Kidney (tissue), 14 donors: Measurements from ENCODE around the gene USP38. TPM values are rescaled to one million over a fixed set of nuclear protein-coding genes. Genes with fewer than 3 reads are reported as not detected.
A peak's percentile ranks its signal among the peaks of the same experiment; 100 is the strongest.

Experiments
- DNase-seq, 5 donors: peaks; one replicate each; pipeline ENCODE4 v3.0.0-alpha.2; 2013 to 2020
- FAIRE-seq: peaks from 2 replicates; lab custom pipeline; 2012; peaks lifted over from hg19 to GRCh38; lab: Jason Lieb, UNC
- H3K27ac ChIP-seq, 2 donors: one replicate each; pipeline ENCODE4 v1.7.0; 2013; ENCODE audit warnings: low read depth in 2 of 2, low read length in 2 of 2, inconsistent platforms in 1 of 2
- H3K27me3 ChIP-seq: one replicate; pipeline ENCODE4 v1.7.1; 2013; ENCODE audit warnings: low read length, inconsistent platforms; ENCODE audit not compliant: control insufficient read depth, insufficient read depth
- H3K36me3 ChIP-seq, 3 donors: one replicate each; pipeline versions ENCODE4 v1.7.0 to v1.7.1; 2013; ENCODE audit warnings: low read length in 3 of 3, control low read depth in 1 of 3, inconsistent platforms in 1 of 3; ENCODE audit not compliant: insufficient read depth in 3 of 3, control insufficient read depth in 2 of 3
- H3K4me1 ChIP-seq, 3 donors: one replicate each; pipeline versions ENCODE4 v1.7.0 to v1.7.1; 2013; ENCODE audit warnings: low read length in 3 of 3, inconsistent platforms in 1 of 3, low read depth in 1 of 3; ENCODE audit not compliant: control insufficient read depth in 2 of 3, insufficient read depth in 2 of 3
- H3K4me3 ChIP-seq, 3 donors: one replicate each; pipeline versions ENCODE4 v1.7.0 to v1.8.1; 2013; ENCODE audit warnings: low read length in 3 of 3, control low read depth in 1 of 3, inconsistent platforms in 1 of 3
- H3K9ac ChIP-seq, 3 donors: one replicate each; pipeline versions ENCODE4 v1.7.0 to v1.7.1; 2013; ENCODE audit warnings: low read length in 3 of 3, control low read depth in 1 of 3, inconsistent platforms in 1 of 3
- H3K9me3 ChIP-seq, 3 donors: one replicate each; pipeline versions ENCODE4 v1.7.0 to v1.7.1; 2013; ENCODE audit warnings: low read length in 3 of 3, control low read depth in 1 of 3, inconsistent platforms in 1 of 3; ENCODE audit not compliant: control insufficient read depth in 2 of 3, insufficient read depth in 1 of 3
- intact Hi-C: fragments of 100-400 bp; cut with DNase I; formaldehyde crosslinking; loops from one replicate; pipeline ENCODE4 v1.11.1; 2022
- polyA plus RNA-seq: library from polyadenylated mRNA; stranded (reverse); fragments of 350-450 nt; fragmentation: Illumina TruSeq; extraction: RNeasy Lipid Tissue Mini Kit (QIAGEN cat#74804); gene quantifications from one replicate; pipeline ENCODE4 v1.2.3, GENCODE V29; 2014; ENCODE audit warnings: low read depth, low replicate concordance; ENCODE audit not compliant: insufficient read depth
- total RNA-seq: library from RNA; stranded (reverse); fragmentation: NEBNext Ultra II Directional; extraction: Animal tissue kit (Norgen Biotek cat#: 25700); gene quantifications from one replicate; pipeline ENCODE4 v1.2.1, GENCODE V29; 2021
- TF ChIP-seq, protein P1 (sequence below): IDR thresholded peaks from 3 replicates; pipeline ENCODE4 v1.5.1; 2012; ENCODE audit warnings: mild to moderate bottlenecking, moderate library complexity, borderline replicate concordance; ENCODE audit not compliant: insufficient read depth; ENCODE audit errors: extremely low read depth
- donor health status: control.
- donor health status: control.
- donor health status: control.
- donor health status: control.
- donor health status: control.
- donor health status: DM: yes; HTN: yes; CAD: no.
- donor health status: Normal renal cell carcinoma (clear cell type).

The USP38 gene
- total and polyA plus RNA-seq, 2 donors from 2014 or later, result 5.2 to 21.9 TPM

DNA sequence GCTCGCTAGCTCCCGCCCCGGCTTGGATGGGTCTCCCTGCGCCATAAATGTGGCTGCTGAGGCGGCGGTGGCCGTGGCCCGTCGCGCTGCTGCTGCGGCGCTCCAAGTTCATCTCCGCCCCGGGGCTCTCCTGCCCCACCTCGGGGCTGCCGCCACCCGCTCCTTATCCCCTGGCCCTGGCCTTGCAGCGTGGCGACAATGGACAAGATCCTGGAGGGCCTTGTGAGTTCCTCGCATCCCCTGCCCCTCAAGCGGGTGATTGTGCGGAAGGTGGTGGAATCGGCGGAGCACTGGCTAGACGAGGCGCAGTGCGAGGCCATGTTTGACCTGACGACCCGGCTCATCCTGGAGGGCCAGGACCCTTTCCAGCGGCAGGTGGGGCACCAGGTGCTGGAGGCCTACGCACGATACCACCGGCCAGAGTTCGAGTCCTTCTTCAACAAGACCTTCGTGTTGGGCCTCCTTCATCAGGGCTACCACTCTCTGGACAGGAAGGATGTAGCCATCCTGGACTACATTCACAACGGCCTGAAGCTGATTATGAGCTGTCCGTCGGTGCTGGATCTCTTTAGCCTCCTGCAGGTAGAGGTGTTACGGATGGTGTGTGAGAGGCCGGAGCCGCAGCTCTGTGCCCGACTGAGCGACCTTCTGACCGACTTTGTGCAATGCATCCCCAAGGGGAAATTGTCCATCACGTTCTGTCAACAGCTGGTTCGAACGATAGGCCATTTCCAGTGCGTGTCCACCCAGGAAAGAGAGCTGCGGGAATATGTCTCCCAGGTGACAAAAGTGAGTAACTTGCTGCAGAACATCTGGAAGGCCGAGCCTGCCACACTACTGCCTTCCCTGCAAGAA lies 763 bp downstream of the USP38 start:
- FAIRE-seq (no peak), DNase-seq (peak in 4 of 5 donors; percentile 38 to 86 (median 60))
- no peaks in the 10 kb centered on the region for H3K27me3 ChIP-seq
- no peaks in the 10 kb centered on the region for H3K9me3 ChIP-seq
- TF ChIP-seq, protein P1, sequence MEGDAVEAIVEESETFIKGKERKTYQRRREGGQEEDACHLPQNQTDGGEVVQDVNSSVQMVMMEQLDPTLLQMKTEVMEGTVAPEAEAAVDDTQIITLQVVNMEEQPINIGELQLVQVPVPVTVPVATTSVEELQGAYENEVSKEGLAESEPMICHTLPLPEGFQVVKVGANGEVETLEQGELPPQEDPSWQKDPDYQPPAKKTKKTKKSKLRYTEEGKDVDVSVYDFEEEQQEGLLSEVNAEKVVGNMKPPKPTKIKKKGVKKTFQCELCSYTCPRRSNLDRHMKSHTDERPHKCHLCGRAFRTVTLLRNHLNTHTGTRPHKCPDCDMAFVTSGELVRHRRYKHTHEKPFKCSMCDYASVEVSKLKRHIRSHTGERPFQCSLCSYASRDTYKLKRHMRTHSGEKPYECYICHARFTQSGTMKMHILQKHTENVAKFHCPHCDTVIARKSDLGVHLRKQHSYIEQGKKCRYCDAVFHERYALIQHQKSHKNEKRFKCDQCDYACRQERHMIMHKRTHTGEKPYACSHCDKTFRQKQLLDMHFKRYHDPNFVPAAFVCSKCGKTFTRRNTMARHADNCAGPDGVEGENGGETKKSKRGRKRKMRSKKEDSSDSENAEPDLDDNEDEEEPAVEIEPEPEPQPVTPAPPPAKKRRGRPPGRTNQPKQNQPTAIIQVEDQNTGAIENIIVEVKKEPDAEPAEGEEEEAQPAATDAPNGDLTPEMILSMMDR, result no peak
- H3K4me3 ChIP-seq, result peak overlapping the region; percentile 94 to 96 (median 96)
- H3K9ac ChIP-seq, result peak overlapping the region; percentile 70 to 88 (median 87)
- H3K27ac ChIP-seq, result peak overlapping the region; percentile 85 to 88
- H3K36me3 ChIP-seq, result peaks cover 0 to 4% (median 0%) of the 10 kb centered on the region in 3 donors
- intact Hi-C loops, result no loop called here
- H3K4me1 ChIP-seq, result peaks cover 4 to 16% (median 6%) of the 10 kb centered on the region in 3 donors

DNA sequence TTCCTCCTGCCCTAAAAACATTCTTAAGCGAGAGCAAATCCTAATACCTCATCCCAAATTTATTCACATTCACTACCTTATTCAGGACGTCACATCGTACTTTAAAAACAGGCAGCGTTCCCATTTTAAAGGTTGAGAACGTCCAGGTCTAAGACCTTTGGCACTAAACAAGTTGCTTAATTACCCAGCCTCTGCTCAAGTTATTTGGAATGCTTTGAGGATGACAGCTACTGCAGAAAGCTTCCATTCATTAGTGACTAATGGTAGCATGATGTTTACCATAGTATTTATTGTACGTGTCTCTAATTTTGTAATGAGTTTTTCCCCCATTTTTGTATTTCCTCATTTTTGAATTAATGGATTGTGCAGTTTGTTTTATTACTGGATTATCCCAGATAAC lies 1.5 kb downstream of the USP38 start:
- Histone ChIP-seq H3K27ac (no peak overlapping the region), H3K9me3 (no peaks in the 10 kb centered on the region), H3K4me1 (peaks cover 4 to 16% (median 6%) of the 10 kb centered on the region in 3 donors), H3K36me3 (peaks cover 0 to 4% (median 0%) of the 10 kb centered on the region in 3 donors), H3K9ac (peak overlapping the region; percentile 70 to 88 (median 87)), H3K4me3 (peak overlapping the region; percentile 94 to 96 (median 96)), H3K27me3 (no peaks in the 10 kb centered on the region)
- intact Hi-C loops, result no loop called here
- DNase-seq (peak in 1 of 5 donors; percentile 9), FAIRE-seq (no peak)
- TF ChIP-seq, protein P1, result no peak

DNA sequence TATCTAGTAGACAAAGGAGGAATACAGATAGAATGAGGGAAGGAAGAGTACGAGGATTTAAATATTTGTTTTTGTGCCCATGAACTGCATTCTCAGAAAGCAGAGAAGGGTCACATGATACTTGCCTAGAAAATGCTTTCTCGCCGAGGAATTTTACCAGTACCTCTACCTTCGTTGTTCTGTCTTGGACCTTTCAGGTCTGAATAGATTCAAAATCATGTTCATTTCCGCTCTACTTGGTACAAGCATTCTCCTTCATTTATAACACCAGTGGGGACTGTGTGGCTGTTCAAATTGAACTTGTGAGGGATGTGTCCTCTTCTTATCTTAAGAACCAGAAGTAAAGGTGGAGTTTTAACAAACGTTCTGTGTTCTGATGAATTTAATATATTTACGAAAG lies 1.9 kb downstream of the USP38 start:
- TF ChIP-seq, protein P1, result no peak
- Histone ChIP-seq H3K4me3 (peak overlapping the region; percentile 94 to 96 (median 96)), H3K36me3 (peaks cover 0 to 4% (median 0%) of the 10 kb centered on the region in 3 donors), H3K9ac (peak overlapping the region in 2 of 3 donors; percentile 38 to 88), H3K27me3 (no peaks in the 10 kb centered on the region), H3K4me1 (peaks cover 4 to 16% (median 6%) of the 10 kb centered on the region in 3 donors), H3K27ac (peak overlapping the region in 1 of 2 donors; percentile 39), H3K9me3 (no peaks in the 10 kb centered on the region)
- FAIRE-seq (no peak), DNase-seq (peak in 2 of 5 donors; percentile 19 to 20)
- intact Hi-C loops, result no loop called here
